HG03442 (cell line): ENCODE data around the gene LRP1B.
"Not testable (repeated sequence)": the region's sequence is repeated elsewhere in the genome, so short reads cannot be mapped to it uniquely, and the experiment has no call there.

Source experiments
- ATAC-seq: cut with Tn5 transposase; IDR thresholded peaks from one replicate; pipeline ENCODE4 v1.9.1; 2021; ENCODE audit warnings: mild to moderate bottlenecking, moderate library complexity; ENCODE audit not compliant: unreplicated experiment

LRP1B gene

GRCh38 chr2:140316345-140316744 is 1814.5 kb downstream of the LRP1B start:
- ATAC-seq = no peak

- no peak for ATAC-seq
These were observed 1818.9 kb downstream of the LRP1B start for GRCh38 chr2:140311905-140312304.

GRCh38 chr2:140308706-140309105 is 1822.1 kb downstream of the LRP1B start:
- no peak for ATAC-seq

GRCh38 chr2:140307532-140307931 is 1823.3 kb downstream of the LRP1B start:
- ATAC-seq = no peak

- no peak for ATAC-seq
These were observed 1835.0 kb downstream of the LRP1B start for GRCh38 chr2:140295767-140296166.

GRCh38 chr2:140288726-140289125 is 1842.1 kb downstream of the LRP1B start:
- ATAC-seq = no peak

GRCh38 chr2:140288213-140288612 is 1842.6 kb downstream of the LRP1B start:
- no peak for ATAC-seq

- no peak for ATAC-seq
These were observed 1844.4 kb downstream of the LRP1B start for GRCh38 chr2:140286377-140286776.

GRCh38 chr2:140277344-140277743 is 1853.5 kb downstream of the LRP1B start:
- not testable (repeated sequence) for ATAC-seq

GRCh38 chr2:140276661-140277060 is 1854.2 kb downstream of the LRP1B start:
- ATAC-seq = no peak

GRCh38 chr2:140275427-140275826 is 1855.4 kb downstream of the LRP1B start:
- no peak for ATAC-seq

- ATAC-seq = no peak
These were observed 1855.9 kb downstream of the LRP1B start for GRCh38 chr2:140274891-140275290.

- no peak for ATAC-seq
These were observed 1856.9 kb downstream of the LRP1B start for GRCh38 chr2:140273958-140274357.

- ATAC-seq = no peak
These were observed 1857.4 kb downstream of the LRP1B start for GRCh38 chr2:140273408-140273807.

- no peak for ATAC-seq
These were observed 1860.6 kb downstream of the LRP1B start for GRCh38 chr2:140270224-140270623.

- ATAC-seq = no peak
These were observed 1861.8 kb downstream of the LRP1B start for GRCh38 chr2:140269000-140269399.

- no peak for ATAC-seq
These were observed 1867.9 kb downstream of the LRP1B start for GRCh38 chr2:140262908-140263307.

- no peak for ATAC-seq
These were observed 1873.0 kb downstream of the LRP1B start for GRCh38 chr2:140257692-140258300.

- ATAC-seq = no peak
These were observed 1874.7 kb downstream of the LRP1B start for GRCh38 chr2:140256080-140256479.

GRCh38 chr2:140249821-140250220 is 1881.0 kb downstream of the LRP1B start:
- ATAC-seq = no peak

- no peak for ATAC-seq
These were observed 1882.2 kb downstream of the LRP1B start for GRCh38 chr2:140248623-140249022.

- no peak for ATAC-seq
These were observed 1883.2 kb downstream of the LRP1B start for GRCh38 chr2:140247451-140248195.

GRCh38 chr2:140246957-140247356 is 1883.9 kb downstream of the LRP1B start:
- ATAC-seq = no peak
